GM21786 (cell line): ENCODE measurements around the gene SESN3.

ENCODE experiments used
- ATAC-seq: cut with Tn5 transposase; IDR thresholded peaks from one replicate; pipeline ENCODE4 v1.9.1; 2021; ENCODE audit not compliant: unreplicated experiment

SESN3 gene

GRCh38 chr11:95132956-95133355 is 98.0 kb downstream of the SESN3 start:
- no peak for ATAC-seq

GRCh38 chr11:95128602-95129001 is 102.4 kb downstream of the SESN3 start:
- ATAC-seq, result no peak

- no peak for ATAC-seq
Measured at GRCh38 chr11:95123556-95123955, 107.4 kb downstream of the SESN3 start.

- ATAC-seq, result no peak
Measured at GRCh38 chr11:95121698-95122097, 109.3 kb downstream of the SESN3 start.

- ATAC-seq, result no peak
Measured at GRCh38 chr11:95119361-95120060, 111.5 kb downstream of the SESN3 start.

DNA sequence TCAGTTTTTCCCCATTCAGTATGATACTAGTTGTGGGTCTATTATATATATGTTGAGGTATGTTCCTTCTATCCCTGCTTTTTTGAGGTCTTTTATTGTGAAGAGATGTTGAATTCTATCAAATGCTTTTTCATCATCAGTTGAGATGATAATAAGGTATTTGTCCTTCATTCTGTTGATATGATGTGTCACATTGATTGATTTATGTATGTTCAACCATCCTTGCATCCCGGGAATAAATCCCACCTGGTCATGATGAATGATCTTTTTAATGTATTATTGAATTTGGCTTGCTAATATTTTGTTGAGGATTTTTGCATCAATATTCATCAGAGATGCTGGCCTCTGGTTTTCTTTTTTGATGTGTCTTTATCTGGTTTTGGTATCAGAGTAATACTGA is 115.4 kb downstream of the SESN3 start:
- no peak for ATAC-seq
